SK-N-SH treated with all-trans-retinoic acid at 6 μM for 48 hours (cell line): ENCODE data around the gene CNOT6L.

Experiments used
- BACH2 ChIP-seq: fragments of 250-450 bp; sonication (Bioruptor Pico); IDR thresholded peaks from 2 replicates; pipeline ENCODE4 v1.9.0; 2021; ENCODE audit warnings: mild to moderate bottlenecking, borderline replicate concordance
- CSDC2 ChIP-seq: fragments of 250-450 bp; sonication (Bioruptor Pico); IDR thresholded peaks from 2 replicates; pipeline ENCODE4 v1.5.0; 2020; ENCODE audit warnings: mild to moderate bottlenecking, moderate library complexity
- GLIS3 ChIP-seq: fragments of 250-450 bp; sonication (Bioruptor Pico); IDR thresholded peaks from 2 replicates; pipeline ENCODE4 v1.5.0; 2020; ENCODE audit warnings: mild to moderate bottlenecking, moderate library complexity
- RARB ChIP-seq: fragments of 250-450 bp; sonication (Bioruptor Pico); IDR thresholded peaks from 2 replicates; pipeline ENCODE4 v1.8.0; 2021; ENCODE audit warnings: mild to moderate bottlenecking, moderate library complexity
- SNAI2 ChIP-seq: fragments of 250-450 bp; sonication (Bioruptor Pico); IDR thresholded peaks from 2 replicates; pipeline ENCODE4 v1.5.0; 2020; ENCODE audit warnings: mild to moderate bottlenecking, moderate library complexity
- TCF4 ChIP-seq: fragments of 250-450 bp; sonication (Bioruptor Pico); IDR thresholded peaks from 2 replicates; pipeline ENCODE4 v1.8.0; 2021; ENCODE audit warnings: mild to moderate bottlenecking, moderate library complexity, borderline replicate concordance
- ZC3H10 ChIP-seq: fragments of 250-450 bp; sonication (Bioruptor Pico); IDR thresholded peaks from 2 replicates; pipeline ENCODE4 v1.5.1; 2021; ENCODE audit warnings: mild to moderate bottlenecking, moderate library complexity
- ZFP3 ChIP-seq: fragments of 250-450 bp; sonication (Bioruptor Pico); IDR thresholded peaks from 2 replicates; pipeline ENCODE4 v1.5.0; 2020; ENCODE audit warnings: mild to moderate bottlenecking, moderate library complexity
- ZFP30 ChIP-seq: fragments of 450-650 bp; formaldehyde crosslinking; IDR thresholded peaks from 2 replicates; pipeline ENCODE4 v1.5.0; 2022; ENCODE audit warnings: mild to moderate bottlenecking, moderate library complexity
- ZNF565 ChIP-seq: fragments of 450-650 bp; formaldehyde crosslinking; conservative IDR thresholded peaks from 2 replicates; pipeline ENCODE4 v1.5.0; 2020; ENCODE audit warnings: low read depth, mild to moderate bottlenecking, moderate library complexity
- ZNF8 ChIP-seq: fragments of 450-650 bp; formaldehyde crosslinking; IDR thresholded peaks from 2 replicates; pipeline ENCODE4 v1.5.0; 2020; ENCODE audit warnings: mild to moderate bottlenecking, moderate library complexity
- TF ChIP-seq, protein P1 (sequence below): fragments of 250-450 bp; sonication (Bioruptor Pico); IDR thresholded peaks from 2 replicates; pipeline ENCODE4 v1.5.1; 2020; ENCODE audit warnings: low read depth, mild to moderate bottlenecking, moderate library complexity
- TF ChIP-seq, protein P2 (sequence below): fragments of 250-450 bp; sonication (Bioruptor Pico); IDR thresholded peaks from 2 replicates; pipeline ENCODE4 v1.8.0; 2020; ENCODE audit warnings: mild to moderate bottlenecking, moderate library complexity, borderline replicate concordance
- TF ChIP-seq, protein P3 (sequence below): fragments of 250-450 bp; sonication (Bioruptor Pico); IDR thresholded peaks from 2 replicates; pipeline ENCODE4 v1.8.0; 2021; ENCODE audit warnings: low read depth, mild to moderate bottlenecking, moderate library complexity, borderline replicate concordance

- TF ChIP-seq, protein P1, sequence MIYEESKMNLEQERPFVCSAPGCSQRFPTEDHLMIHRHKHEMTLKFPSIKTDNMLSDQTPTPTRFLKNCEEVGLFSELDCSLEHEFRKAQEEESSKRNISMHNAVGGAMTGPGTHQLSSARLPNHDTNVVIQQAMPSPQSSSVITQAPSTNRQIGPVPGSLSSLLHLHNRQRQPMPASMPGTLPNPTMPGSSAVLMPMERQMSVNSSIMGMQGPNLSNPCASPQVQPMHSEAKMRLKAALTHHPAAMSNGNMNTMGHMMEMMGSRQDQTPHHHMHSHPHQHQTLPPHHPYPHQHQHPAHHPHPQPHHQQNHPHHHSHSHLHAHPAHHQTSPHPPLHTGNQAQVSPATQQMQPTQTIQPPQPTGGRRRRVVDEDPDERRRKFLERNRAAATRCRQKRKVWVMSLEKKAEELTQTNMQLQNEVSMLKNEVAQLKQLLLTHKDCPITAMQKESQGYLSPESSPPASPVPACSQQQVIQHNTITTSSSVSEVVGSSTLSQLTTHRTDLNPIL, result no peak
- TF ChIP-seq, protein P2, sequence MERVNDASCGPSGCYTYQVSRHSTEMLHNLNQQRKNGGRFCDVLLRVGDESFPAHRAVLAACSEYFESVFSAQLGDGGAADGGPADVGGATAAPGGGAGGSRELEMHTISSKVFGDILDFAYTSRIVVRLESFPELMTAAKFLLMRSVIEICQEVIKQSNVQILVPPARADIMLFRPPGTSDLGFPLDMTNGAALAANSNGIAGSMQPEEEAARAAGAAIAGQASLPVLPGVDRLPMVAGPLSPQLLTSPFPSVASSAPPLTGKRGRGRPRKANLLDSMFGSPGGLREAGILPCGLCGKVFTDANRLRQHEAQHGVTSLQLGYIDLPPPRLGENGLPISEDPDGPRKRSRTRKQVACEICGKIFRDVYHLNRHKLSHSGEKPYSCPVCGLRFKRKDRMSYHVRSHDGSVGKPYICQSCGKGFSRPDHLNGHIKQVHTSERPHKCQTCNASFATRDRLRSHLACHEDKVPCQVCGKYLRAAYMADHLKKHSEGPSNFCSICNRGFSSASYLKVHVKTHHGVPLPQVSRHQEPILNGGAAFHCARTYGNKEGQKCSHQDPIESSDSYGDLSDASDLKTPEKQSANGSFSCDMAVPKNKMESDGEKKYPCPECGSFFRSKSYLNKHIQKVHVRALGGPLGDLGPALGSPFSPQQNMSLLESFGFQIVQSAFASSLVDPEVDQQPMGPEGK, result no peak
- TF ChIP-seq ZFP30 (CRISPR knock-in tag) (no peak), GLIS3 (CRISPR knock-in tag) (no peak), SNAI2 (CRISPR knock-in tag) (no peak), TCF4 (CRISPR knock-in tag) (no peak), BACH2 (CRISPR knock-in tag) (no peak), RARB (CRISPR knock-in tag) (no peak), ZNF565 (no peak), ZFP3 (no peak), ZC3H10 (CRISPR knock-in tag) (no peak), ZNF8 (CRISPR knock-in tag) (no peak), CSDC2 (CRISPR knock-in tag) (no peak)
- TF ChIP-seq, protein P3, sequence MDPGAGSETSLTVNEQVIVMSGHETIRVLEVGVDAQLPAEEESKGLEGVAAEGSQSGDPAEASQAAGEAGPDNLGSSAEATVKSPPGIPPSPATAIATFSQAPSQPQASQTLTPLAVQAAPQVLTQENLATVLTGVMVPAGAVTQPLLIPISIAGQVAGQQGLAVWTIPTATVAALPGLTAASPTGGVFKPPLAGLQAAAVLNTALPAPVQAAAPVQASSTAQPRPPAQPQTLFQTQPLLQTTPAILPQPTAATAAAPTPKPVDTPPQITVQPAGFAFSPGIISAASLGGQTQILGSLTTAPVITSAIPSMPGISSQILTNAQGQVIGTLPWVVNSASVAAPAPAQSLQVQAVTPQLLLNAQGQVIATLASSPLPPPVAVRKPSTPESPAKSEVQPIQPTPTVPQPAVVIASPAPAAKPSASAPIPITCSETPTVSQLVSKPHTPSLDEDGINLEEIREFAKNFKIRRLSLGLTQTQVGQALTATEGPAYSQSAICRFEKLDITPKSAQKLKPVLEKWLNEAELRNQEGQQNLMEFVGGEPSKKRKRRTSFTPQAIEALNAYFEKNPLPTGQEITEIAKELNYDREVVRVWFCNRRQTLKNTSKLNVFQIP (CRISPR knock-in tag), result no peak
Measured at GRCh38 chr4:77706717-77707116, 112.5 kb downstream of the CNOT6L start.
